ENCODE data around the gene MAML1.
"Not testable (repeated sequence)": the region's sequence is repeated elsewhere in the genome, so short reads cannot be mapped to it uniquely, and the experiment has no call there.

Gene MAML1

DNA sequence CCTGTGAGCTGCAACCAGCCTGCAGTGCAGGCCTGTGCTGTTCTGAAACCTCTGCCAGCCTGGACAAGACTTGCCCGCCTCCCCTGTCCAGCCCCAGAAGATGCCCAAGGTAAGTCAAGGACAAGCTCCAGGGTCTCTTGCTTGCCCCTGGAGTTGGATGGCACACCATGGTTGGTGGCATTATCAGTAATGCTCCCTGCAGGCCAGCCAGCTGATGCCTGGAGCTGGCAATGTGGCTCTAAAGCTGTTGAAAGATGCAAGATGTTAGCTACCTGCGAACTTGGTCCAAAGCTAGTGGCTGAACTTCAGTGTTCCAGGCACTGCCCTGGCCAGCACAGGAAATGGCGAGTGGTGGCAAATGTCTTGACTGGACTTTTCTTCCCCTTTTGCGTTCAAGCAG, 47.2 kb downstream of the MAML1 start:
- DNase-seq (ENCODE audit: low read depth, low spot score): no peak
- in situ Hi-C loops (cut with HindIII; ENCODE audit: low sequenced_read_pairs): no loop called here
- TF ChIP-seq, protein P1, sequence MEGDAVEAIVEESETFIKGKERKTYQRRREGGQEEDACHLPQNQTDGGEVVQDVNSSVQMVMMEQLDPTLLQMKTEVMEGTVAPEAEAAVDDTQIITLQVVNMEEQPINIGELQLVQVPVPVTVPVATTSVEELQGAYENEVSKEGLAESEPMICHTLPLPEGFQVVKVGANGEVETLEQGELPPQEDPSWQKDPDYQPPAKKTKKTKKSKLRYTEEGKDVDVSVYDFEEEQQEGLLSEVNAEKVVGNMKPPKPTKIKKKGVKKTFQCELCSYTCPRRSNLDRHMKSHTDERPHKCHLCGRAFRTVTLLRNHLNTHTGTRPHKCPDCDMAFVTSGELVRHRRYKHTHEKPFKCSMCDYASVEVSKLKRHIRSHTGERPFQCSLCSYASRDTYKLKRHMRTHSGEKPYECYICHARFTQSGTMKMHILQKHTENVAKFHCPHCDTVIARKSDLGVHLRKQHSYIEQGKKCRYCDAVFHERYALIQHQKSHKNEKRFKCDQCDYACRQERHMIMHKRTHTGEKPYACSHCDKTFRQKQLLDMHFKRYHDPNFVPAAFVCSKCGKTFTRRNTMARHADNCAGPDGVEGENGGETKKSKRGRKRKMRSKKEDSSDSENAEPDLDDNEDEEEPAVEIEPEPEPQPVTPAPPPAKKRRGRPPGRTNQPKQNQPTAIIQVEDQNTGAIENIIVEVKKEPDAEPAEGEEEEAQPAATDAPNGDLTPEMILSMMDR (IDR thresholded peaks at IDR 0.05; ENCODE audit: low read depth, low read length): no peak
- no peak overlapping the region for H3K4me3 ChIP-seq (ENCODE audit: low read depth, low read length)

DNA sequence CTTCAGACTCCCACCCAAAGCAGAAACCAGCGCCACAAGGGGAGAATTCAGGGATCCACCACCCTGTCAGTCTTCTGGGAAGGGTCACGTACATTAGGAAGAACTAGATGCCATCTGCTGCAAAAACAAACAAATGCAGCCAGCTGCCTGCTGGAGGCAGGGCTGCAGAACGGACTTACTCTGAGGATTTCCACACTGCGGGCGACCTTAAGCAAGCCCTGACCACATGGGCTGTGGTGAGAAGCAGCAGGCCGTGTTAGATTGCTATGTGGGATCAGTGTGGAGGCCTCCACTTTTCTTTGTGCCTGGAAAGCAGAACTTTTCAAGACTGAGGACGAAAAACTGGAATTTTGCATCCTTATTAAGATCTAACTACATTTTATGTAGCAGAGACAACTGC, 47.7 kb downstream of the MAML1 start:
- DNase-seq (ENCODE audit: low read depth, low spot score): no peak
- TF ChIP-seq, protein P1 (IDR thresholded peaks at IDR 0.05; ENCODE audit: low read depth, low read length): no peak
- in situ Hi-C loops (cut with HindIII; ENCODE audit: low sequenced_read_pairs): no loop called here
- no peak overlapping the region for H3K4me3 ChIP-seq (ENCODE audit: low read depth, low read length)

DNA sequence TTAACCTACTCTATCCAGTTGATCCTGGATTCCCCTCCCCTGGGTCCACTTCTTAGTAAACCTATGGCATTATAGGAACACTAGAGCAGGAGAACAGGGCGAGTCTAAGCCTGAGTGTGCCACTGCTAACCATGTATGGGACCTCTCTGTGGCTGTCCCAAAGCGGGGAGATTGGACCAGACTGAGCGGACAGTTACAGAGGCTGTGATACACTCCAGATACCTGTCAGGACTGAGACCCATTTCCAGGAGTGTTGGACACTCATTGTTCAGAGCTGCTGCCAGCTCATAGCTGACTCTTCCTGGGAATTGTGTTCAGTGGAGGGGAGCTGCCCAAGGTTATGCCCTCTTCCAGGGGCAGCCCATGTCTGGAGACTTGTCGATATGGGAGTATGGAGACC, 49.2 kb downstream of the MAML1 start:
- H3K4me3 ChIP-seq (ENCODE audit: low read depth, low read length): no peak overlapping the region
- in situ Hi-C loops (cut with HindIII; ENCODE audit: low sequenced_read_pairs): no loop called here
- DNase-seq (ENCODE audit: low read depth, low spot score): no peak
- TF ChIP-seq, protein P1 (IDR thresholded peaks at IDR 0.05; ENCODE audit: low read depth, low read length): no peak

DNA sequence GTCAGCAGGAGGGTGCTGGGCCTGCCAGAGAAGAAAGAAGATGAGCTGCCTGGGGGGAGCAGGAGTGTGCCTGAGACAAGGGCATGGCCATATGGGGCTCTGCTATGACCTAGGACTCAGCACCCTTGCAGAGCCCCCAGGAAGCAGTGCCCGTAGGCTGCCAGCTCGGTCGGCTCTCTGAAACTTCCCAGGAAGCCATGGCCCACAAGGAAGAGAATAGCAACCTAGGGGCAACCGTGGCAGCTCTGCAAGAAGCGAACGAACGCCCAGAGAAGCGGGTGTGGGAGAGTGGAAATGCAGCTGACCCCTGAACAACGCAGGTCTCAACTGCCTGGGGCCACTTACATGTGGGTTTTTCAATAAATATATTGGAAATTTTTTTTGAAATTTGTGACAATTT, 50.5 kb downstream of the MAML1 start:
- no peak for DNase-seq (ENCODE audit: low read depth, low spot score)
- TF ChIP-seq, protein P1 (IDR thresholded peaks at IDR 0.05; ENCODE audit: low read depth, low read length): no peak
- H3K4me3 ChIP-seq (ENCODE audit: low read depth, low read length): no peak overlapping the region
- in situ Hi-C loops (cut with HindIII; ENCODE audit: low sequenced_read_pairs): no loop called here

DNA sequence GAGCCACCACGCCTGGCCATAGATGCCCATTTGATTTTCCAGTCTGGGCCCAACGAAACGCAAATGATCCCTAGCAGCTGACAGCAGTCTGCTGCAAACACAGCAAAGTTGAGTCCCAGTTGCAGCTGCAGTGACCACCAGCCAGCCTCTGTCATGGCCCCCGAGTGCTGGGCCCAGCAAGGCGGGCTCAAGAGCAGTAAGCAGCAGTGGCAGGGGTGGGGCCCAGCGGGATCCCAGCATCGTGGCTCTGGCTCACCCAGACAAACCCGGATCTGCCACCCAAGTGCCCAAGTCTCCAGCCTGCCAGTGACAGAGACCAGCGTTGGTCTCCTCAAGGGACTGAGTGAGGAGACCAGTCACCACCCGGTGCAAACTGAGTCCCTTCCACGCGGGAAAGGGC, 54.2 kb downstream of the MAML1 start:
- in situ Hi-C loops (cut with HindIII; ENCODE audit: low sequenced_read_pairs): no loop called here
- H3K4me3 ChIP-seq (ENCODE audit: low read depth, low read length): no peak overlapping the region
- DNase-seq (ENCODE audit: low read depth, low spot score): no peak
- TF ChIP-seq, protein P1 (IDR thresholded peaks at IDR 0.05; ENCODE audit: low read depth, low read length): no peak

DNA sequence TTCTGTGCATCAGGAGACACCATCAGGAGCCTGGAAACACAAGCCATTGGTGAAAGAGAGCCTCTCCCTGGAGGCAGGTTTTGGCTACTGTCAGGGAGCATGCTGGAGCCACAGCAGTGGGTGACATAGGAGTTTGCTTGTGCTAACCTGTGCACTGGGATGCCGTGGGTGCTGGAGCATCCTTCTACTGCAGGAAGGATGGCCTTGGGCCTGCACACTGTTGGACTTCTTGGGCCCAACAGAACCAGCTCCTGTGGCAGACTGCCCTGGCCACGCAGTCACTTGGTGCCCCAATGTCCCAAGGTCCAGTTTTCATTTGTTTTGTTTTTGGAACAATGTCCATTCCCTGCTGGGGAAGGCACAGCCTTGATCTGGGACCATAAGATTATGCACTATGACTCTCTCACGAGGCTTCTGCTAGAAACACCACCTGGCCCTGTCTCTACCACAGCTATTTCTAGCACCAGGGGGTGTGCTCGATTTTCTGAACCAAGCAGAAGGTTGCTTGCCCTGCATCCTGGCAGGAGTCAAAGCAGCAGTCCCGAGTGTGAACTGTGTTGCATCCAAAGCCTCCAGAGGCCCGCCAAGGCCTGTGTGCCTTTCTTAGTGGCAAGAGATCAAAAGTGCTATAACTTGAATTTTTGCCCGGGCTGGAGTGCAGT, 55.7 kb downstream of the MAML1 start:
- no peak overlapping the region for H3K4me3 ChIP-seq (ENCODE audit: low read depth, low read length)
- TF ChIP-seq, protein P1 (IDR thresholded peaks at IDR 0.05; ENCODE audit: low read depth, low read length): no peak
- no peak for DNase-seq (ENCODE audit: low read depth, low spot score)
- in situ Hi-C loops (cut with HindIII; ENCODE audit: low sequenced_read_pairs): no loop called here

DNA sequence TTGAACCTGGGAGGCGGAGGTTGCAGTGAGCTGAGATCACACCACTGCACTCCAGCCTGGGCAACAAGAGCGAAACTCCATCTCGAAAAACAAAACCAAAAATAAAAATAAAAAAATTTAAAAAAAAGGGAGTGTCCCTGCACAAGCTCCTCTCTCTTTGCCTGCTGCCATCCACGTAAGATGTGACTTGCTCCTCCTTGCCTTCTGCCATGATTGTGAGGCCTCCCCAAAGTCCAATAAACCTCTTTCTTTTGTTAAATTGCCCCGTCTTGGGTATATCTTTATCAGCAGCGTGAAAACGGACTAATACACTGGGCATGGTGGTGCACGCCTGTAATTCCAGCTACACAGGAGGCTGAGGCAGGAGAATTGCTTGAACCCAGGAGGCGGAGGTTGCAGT, 56.7 kb downstream of the MAML1 start:
- DNase-seq (ENCODE audit: low read depth, low spot score); H3K4me3 ChIP-seq (ENCODE audit: low read depth, low read length); in situ Hi-C loops (cut with HindIII; ENCODE audit: low sequenced_read_pairs): not testable (repeated sequence)

Data from astrocyte of the spinal cord (primary cell).